HCT116 (cell line): ENCODE results near the gene C1orf167. TPM values are rescaled to one million over a fixed set of nuclear protein-coding genes. Genes with fewer than 3 reads are reported as not detected.
A peak's percentile ranks its signal among the peaks of the same experiment; 100 is the strongest.

ENCODE experiments used
- ATAC-seq: fragments of 200-7000 bp; cut with Tn5 transposase; 2 replicates; pipeline ENCODE4 v1.9.1; 2020; ENCODE audit warnings: mild to moderate bottlenecking, moderate library complexity
- BruUV-seq: library from RNA; stranded (reverse); fragments of 400-500 nt; replicated peaks from 2 replicates; lab custom pipeline; 2021; lab: Mats Ljungman, UMichigan
- CTCF ChIA-PET: fragments of 300-600 bp; sonication (Branson Sonifier 250); formaldehyde crosslinking; loops from one replicate; lab custom pipeline; 2021; ENCODE audit warnings: antibody characterized with exemption; lab: Charles Lee
- POLR2A ChIA-PET: fragments of 300-600, 350-600 bp; sonication (Branson Sonifier 250); formaldehyde crosslinking; loops from one replicate; lab custom pipeline; 2021; ENCODE audit warnings: antibody characterized with exemption; lab: Charles Lee
- RAD21 ChIA-PET, 2 experiments: fragments of 300-600 bp; sonication (Branson Sonifier 250); formaldehyde crosslinking; loops; one replicate each; lab custom pipeline; 2023; ENCODE audit warnings: low total read pairs in 2 of 2; ENCODE audit not compliant: uncharacterized antibody in 2 of 2, unreplicated experiment in 2 of 2, low non-redundant PET in 1 of 2; lab: Charles Lee
- DNase-seq: peaks from one replicate; pipeline ENCODE4 v3.0.0-alpha.2; 2010; ENCODE audit warnings: low read depth, low spot score
- H2AFZ ChIP-seq: fragments of 200-600 bp; shearing (Covaris generic), sonication (generic); 2 replicates; pipeline ENCODE4 v1.6.1; 2017; ENCODE audit warnings: low read depth, mixed run types, mixed read lengths, antibody characterized with exemption, low read length; ENCODE audit not compliant: poor library complexity, severe bottlenecking
- H3K27ac ChIP-seq: 2 replicates; pipeline ENCODE4 v1.5.1; 2012; ENCODE audit warnings: low read depth, low read length
- H3K27me3 ChIP-seq: fragments of 200-600 bp; sonication (generic); 2 replicates; pipeline ENCODE4 v1.6.1; 2016; ENCODE audit warnings: mixed run types, low read length, mixed read lengths; ENCODE audit not compliant: insufficient read depth
- H3K36me3 ChIP-seq, 2 experiments: fragments of 200-500 bp in 1 of 2; fragments of 200-600 bp in 1 of 2; sonication (Bioruptor generic) in 1 of 2; sonication (generic) in 1 of 2; 2 replicates each; pipeline versions ENCODE4 v1.5.1 to v1.6.1; 2014 to 2016; ENCODE audit warnings: low read length in 2 of 2, inconsistent platforms in 1 of 2, mixed read lengths in 1 of 2, mixed run types in 1 of 2; ENCODE audit not compliant: insufficient read depth in 2 of 2, control insufficient read depth in 1 of 2
- H3K4me1 ChIP-seq, 2 experiments: fragments of 200-600 bp in 1 of 2; sonication (generic) in 1 of 2; 2 replicates each; pipeline versions ENCODE4 v1.5.1 to v1.6.1; 2012 to 2017; ENCODE audit warnings: low read length in 2 of 2, inconsistent platforms in 1 of 2, mild to moderate bottlenecking in 1 of 2, mixed read lengths in 1 of 2, mixed run types in 1 of 2, moderate library complexity in 1 of 2; ENCODE audit not compliant: insufficient read depth in 2 of 2, control insufficient read depth in 1 of 2
- H3K4me2 ChIP-seq: fragments of 200-600 bp; sonication (generic); 2 replicates; pipeline ENCODE4 v1.6.1; 2017; ENCODE audit warnings: mixed run types, low read length, mixed read lengths
- H3K4me3 ChIP-seq, 2 experiments: fragments of 200-600 bp in 1 of 2; sonication (generic) in 1 of 2; replicated peaks in 1 of 2; 2 replicates each; pipeline ENCODE4 v1.5.1; 2011 to 2016; ENCODE audit warnings: low read length in 2 of 2, control low read depth in 1 of 2, low read depth in 1 of 2, mild to moderate bottlenecking in 1 of 2, mixed read lengths in 1 of 2, mixed run types in 1 of 2
- H3K79me2 ChIP-seq: fragments of 200-600 bp; sonication (generic); 2 replicates; pipeline ENCODE4 v1.6.1; 2017; ENCODE audit warnings: mild to moderate bottlenecking, mixed run types, low read length, moderate library complexity, mixed read lengths; ENCODE audit not compliant: insufficient read depth
- H3K9ac ChIP-seq: fragments of 200-600 bp; sonication (generic); 2 replicates; pipeline ENCODE4 v1.6.1; 2016; ENCODE audit warnings: low read length, mixed read lengths
- H3K9me2 ChIP-seq: fragments of 200-600 bp; sonication (generic), shearing (Covaris generic); 2 replicates; pipeline ENCODE4 v1.6.1; 2017; ENCODE audit warnings: mixed run types, mild to moderate bottlenecking, moderate library complexity; ENCODE audit not compliant: insufficient read depth
- H3K9me3 ChIP-seq, 2 experiments: fragments of 200-500 bp in 1 of 2; fragments of 200-600 bp in 1 of 2; sonication (Bioruptor generic) in 1 of 2; sonication (generic) in 1 of 2; 2 replicates each; pipeline ENCODE4 v1.6.1; 2014 to 2017; ENCODE audit warnings: low read length in 2 of 2, mixed read lengths in 2 of 2, inconsistent platforms in 1 of 2, low read depth in 1 of 2, mild to moderate bottlenecking in 1 of 2, mixed run types in 1 of 2, moderate library complexity in 1 of 2; ENCODE audit not compliant: control insufficient read depth in 1 of 2, insufficient read depth in 1 of 2
- H4K20me1 ChIP-seq: fragments of 200-600 bp; sonication (generic), shearing (Covaris generic); 2 replicates; pipeline ENCODE4 v1.6.1; 2017; ENCODE audit warnings: mixed run types, mild to moderate bottlenecking, moderate library complexity; ENCODE audit not compliant: insufficient read depth
- CBX3 ChIP-seq: IDR thresholded peaks from 2 replicates; pipeline ENCODE4 v1.6.1; 2012; ENCODE audit warnings: low read depth
- CEBPB ChIP-seq: IDR thresholded peaks from 2 replicates; pipeline ENCODE4 v1.6.1; 2012; ENCODE audit warnings: low read depth
- CTCF ChIP-seq, 3 experiments: fragments of 200-600 bp in 1 of 3; sonication (generic) in 1 of 3; IDR thresholded peaks in 2 of 3; conservative IDR thresholded peaks in 1 of 3; 2 replicates each; pipeline ENCODE4 v1.5.1; 2012 to 2017; ENCODE audit warnings: low read depth in 2 of 3, low read length in 2 of 3, antibody characterized with exemption in 1 of 3, borderline replicate concordance in 1 of 3, control low read depth in 1 of 3, mild to moderate bottlenecking in 1 of 3, mixed read lengths in 1 of 3, mixed run types in 1 of 3, moderate library complexity in 1 of 3; ENCODE audit not compliant: insufficient read depth in 1 of 3
- EGR1 ChIP-seq: IDR thresholded peaks from 2 replicates; pipeline ENCODE4 v1.6.1; 2012; ENCODE audit warnings: low read depth
- ELF1 ChIP-seq: IDR thresholded peaks from 2 replicates; pipeline ENCODE4 v1.6.1; 2012; ENCODE audit warnings: low read depth, borderline replicate concordance
- EZH2 ChIP-seq: fragments of 200-600 bp; sonication (generic); IDR thresholded peaks from 2 replicates; pipeline ENCODE4 v1.6.1; 2017; ENCODE audit warnings: antibody characterized with exemption, mixed run types
- EZH2phosphoT487 ChIP-seq: fragments of 200-600 bp; IDR thresholded peaks from 2 replicates; pipeline ENCODE4 v1.6.1; 2018; ENCODE audit warnings: antibody characterized with exemption, borderline replicate concordance
- FOSL1 ChIP-seq: IDR thresholded peaks from 2 replicates; pipeline ENCODE4 v1.6.1; 2012; ENCODE audit warnings: low read depth
- JUND ChIP-seq: IDR thresholded peaks from 2 replicates; pipeline ENCODE4 v1.6.1; 2012
- MAX ChIP-seq: IDR thresholded peaks from 2 replicates; pipeline ENCODE4 v1.6.1; 2012
- POLR2A ChIP-seq: IDR thresholded peaks from 2 replicates; pipeline ENCODE4 v1.7.0; 2011; ENCODE audit warnings: borderline replicate concordance; ENCODE audit not compliant: insufficient read depth, insufficient read length; ENCODE audit errors: extremely low read depth
- SP1 ChIP-seq: IDR thresholded peaks from 2 replicates; pipeline ENCODE4 v1.6.1; 2012; ENCODE audit warnings: low read depth
- TCF7L2 ChIP-seq: IDR thresholded peaks from 2 replicates; pipeline ENCODE4 v1.7.0; 2011; ENCODE audit warnings: borderline replicate concordance, inconsistent platforms; ENCODE audit not compliant: insufficient read depth, insufficient read length; ENCODE audit errors: extremely low read depth
- ZNF274 ChIP-seq: fragments of 200-500 bp; sonication (Bioruptor generic); IDR thresholded peaks from 2 replicates; pipeline ENCODE4 v1.6.1; 2014; ENCODE audit warnings: mild to moderate bottlenecking, low read depth, low read length, inconsistent platforms
- intact Hi-C: fragments of 100-400 bp; cut with micrococcal nuclease; formaldehyde crosslinking; loops from 2 replicates; pipeline ENCODE4 v1.10.0; 2022
- total RNA-seq: library from RNA; stranded (reverse); gene quantifications from one replicate; pipeline ENCODE4 v1.2.1, GENCODE V29; 2021; ENCODE audit not compliant: unreplicated experiment
- TF ChIP-seq, protein P1 (sequence below): IDR thresholded peaks from 2 replicates; pipeline ENCODE4 v1.6.1; 2012; ENCODE audit warnings: low read depth

C1orf167 gene
- total RNA-seq, 1 experiment from 2014 or later: 0.12 TPM

GRCh38 chr1:11802616-11802972 is 40.6 kb downstream of the C1orf167 start:
- ChIA-PET RAD21 (no interaction called here), CTCF (no interaction called here), POLR2A (no interaction called here)
- H3K4me3 ChIP-seq: peak overlapping the region in 1 of 2 experiments; percentile 50; a peak in 1 of 4 replicates
- H3K36me3 ChIP-seq: no peaks in the 10 kb centered on the region
- peak overlapping the region; percentile 54; the same call in 1 of the 2 replicates for H3K27ac ChIP-seq
- intact Hi-C loops: no loop called here
- H2AFZ ChIP-seq: no peak overlapping the region
- H3K4me1 ChIP-seq: peaks cover 38 to 64% of the 10 kb centered on the region in 2 experiments
- BruUV-seq: no TSS peak
- H3K9me3 ChIP-seq: no peaks in the 10 kb centered on the region
- DNase-seq (no peak), ATAC-seq (no peak)
- H4K20me1 ChIP-seq: no peaks in the 10 kb centered on the region
- peaks cover 9% of the 10 kb centered on the region; the same call in 1 of the 2 replicates for H3K79me2 ChIP-seq
- H3K9ac ChIP-seq: no peak overlapping the region
- TF ChIP-seq CTCF (IDR thresholded peaks at IDR 0.05 in 2 of 3, conservative IDR thresholded peaks at IDR 0.05 in 1 of 3; ENCODE audit: borderline replicate concordance in 1 of 3, insufficient read depth in 1 of 3, low read depth in 2 of 3, low read length in 2 of 3): no peak
- no peak for TF ChIP-seq EZH2
- no peak for TF ChIP-seq CEBPB
- TF ChIP-seq EGR1: no peak
- TF ChIP-seq TCF7L2: no peak
- TF ChIP-seq POLR2A: no peak
- TF ChIP-seq FOSL1: no peak
- no peak for TF ChIP-seq JUND
- no peak for TF ChIP-seq ZNF274
- TF ChIP-seq EZH2phosphoT487: no peak
- TF ChIP-seq, protein P1, sequence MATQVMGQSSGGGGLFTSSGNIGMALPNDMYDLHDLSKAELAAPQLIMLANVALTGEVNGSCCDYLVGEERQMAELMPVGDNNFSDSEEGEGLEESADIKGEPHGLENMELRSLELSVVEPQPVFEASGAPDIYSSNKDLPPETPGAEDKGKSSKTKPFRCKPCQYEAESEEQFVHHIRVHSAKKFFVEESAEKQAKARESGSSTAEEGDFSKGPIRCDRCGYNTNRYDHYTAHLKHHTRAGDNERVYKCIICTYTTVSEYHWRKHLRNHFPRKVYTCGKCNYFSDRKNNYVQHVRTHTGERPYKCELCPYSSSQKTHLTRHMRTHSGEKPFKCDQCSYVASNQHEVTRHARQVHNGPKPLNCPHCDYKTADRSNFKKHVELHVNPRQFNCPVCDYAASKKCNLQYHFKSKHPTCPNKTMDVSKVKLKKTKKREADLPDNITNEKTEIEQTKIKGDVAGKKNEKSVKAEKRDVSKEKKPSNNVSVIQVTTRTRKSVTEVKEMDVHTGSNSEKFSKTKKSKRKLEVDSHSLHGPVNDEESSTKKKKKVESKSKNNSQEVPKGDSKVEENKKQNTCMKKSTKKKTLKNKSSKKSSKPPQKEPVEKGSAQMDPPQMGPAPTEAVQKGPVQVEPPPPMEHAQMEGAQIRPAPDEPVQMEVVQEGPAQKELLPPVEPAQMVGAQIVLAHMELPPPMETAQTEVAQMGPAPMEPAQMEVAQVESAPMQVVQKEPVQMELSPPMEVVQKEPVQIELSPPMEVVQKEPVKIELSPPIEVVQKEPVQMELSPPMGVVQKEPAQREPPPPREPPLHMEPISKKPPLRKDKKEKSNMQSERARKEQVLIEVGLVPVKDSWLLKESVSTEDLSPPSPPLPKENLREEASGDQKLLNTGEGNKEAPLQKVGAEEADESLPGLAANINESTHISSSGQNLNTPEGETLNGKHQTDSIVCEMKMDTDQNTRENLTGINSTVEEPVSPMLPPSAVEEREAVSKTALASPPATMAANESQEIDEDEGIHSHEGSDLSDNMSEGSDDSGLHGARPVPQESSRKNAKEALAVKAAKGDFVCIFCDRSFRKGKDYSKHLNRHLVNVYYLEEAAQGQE: no peak
- no peak for TF ChIP-seq ELF1
- no peak for TF ChIP-seq CBX3
- no peak for TF ChIP-seq SP1
- no peak for TF ChIP-seq MAX
- no peaks in the 10 kb centered on the region for H3K27me3 ChIP-seq
- H3K9me2 ChIP-seq: no peaks in the 10 kb centered on the region
- peak overlapping the region; percentile 94 for H3K4me2 ChIP-seq
